DMS53 treated with DMSO at 0.1 percent for 48 hours (cell line): ENCODE measurements around the gene SLC7A11.

Experiments
- DNase-seq: peaks from one replicate; lab custom pipeline; 2025; ENCODE audit not compliant: unreplicated experiment; lab: John Stamatoyannopoulos, UW

Gene SLC7A11

DNA sequence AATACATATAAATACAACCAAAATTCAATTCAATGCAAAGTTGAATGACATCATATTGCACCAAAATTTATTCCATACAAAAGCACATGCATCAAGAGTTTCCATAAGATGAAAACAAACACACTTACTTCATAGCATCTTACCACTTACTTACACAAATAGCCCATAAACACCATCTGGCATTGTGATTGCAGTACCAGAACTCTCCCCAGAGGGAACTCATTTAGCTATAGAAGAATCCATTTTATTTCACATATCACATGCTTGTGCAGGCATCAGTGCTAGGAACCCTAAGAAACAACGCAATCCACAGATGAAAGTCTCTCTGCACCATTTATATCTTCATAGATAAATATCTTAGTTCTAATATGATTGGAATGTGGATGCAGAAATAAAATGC, 77.9 kb downstream of the SLC7A11 start:
- no peak for DNase-seq

GRCh38 chr4:138163171-138163570, 79.0 kb downstream of the SLC7A11 start:
- no peak for DNase-seq

GRCh38 chr4:138162259-138162658, 79.9 kb downstream of the SLC7A11 start:
- DNase-seq: no peak

- DNase-seq: no peak
Observed at GRCh38 chr4:138161351-138161750, 80.8 kb downstream of the SLC7A11 start.

GRCh38 chr4:138158746-138159297, 83.3 kb downstream of the SLC7A11 start:
- no peak for DNase-seq

DNA sequence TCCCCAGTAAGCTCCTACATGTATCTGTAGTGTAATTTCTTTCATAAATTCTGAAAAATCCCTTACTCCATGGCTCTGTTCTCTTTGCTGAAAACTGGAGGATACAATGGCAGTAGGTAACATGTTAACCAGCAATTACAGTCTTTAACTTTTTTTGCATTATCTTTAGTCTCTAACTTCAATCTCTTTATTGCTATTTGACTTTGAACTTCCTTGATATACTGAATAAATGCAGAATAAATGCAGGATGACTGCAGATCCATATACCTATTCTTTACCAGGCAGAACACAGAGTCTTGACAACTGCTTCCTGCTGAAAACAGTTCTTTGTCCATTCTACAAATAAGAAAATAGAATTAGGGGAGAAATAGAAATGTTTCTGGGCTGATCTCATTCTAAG, 101.3 kb downstream of the SLC7A11 start:
- no peak for DNase-seq

DNA sequence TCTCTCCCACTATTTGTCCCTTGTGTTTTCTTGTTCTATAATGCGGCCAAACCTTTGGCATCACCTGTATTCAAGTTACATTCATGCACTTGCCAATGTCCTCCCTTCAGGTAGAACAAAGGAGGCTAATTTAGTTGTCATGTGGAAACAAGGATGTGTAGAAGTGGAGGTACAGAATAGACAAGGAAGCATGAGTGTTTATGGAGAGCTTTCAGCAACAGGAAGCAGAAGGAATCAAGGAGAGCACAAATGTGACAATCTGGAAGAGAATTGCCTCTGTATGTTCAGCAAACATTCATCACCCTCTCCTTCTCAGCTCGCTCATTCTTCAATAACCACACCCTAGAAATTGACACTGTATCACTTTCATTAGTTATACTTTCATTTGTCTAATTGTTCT, 103.4 kb downstream of the SLC7A11 start:
- DNase-seq: peak; percentile 18

DNA sequence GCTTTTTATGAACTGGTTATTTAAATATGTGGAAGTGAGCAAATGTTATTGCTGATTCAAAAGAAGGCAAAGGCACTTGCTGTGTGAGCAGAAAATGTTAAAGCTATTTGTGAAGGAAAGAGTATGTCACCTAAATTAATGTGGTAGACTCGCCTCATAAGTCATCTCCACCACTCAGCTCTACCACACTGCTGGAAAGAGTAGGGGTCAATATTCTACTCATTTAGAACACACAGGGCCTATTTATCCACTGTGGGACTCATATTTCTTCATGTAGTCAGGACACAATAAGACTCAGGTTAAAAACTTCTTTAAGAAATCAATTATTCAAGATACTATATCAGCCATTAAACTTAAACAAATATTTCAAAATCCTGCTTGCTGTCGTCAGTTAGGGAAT, 106.5 kb downstream of the SLC7A11 start:
- DNase-seq: no peak

DNA sequence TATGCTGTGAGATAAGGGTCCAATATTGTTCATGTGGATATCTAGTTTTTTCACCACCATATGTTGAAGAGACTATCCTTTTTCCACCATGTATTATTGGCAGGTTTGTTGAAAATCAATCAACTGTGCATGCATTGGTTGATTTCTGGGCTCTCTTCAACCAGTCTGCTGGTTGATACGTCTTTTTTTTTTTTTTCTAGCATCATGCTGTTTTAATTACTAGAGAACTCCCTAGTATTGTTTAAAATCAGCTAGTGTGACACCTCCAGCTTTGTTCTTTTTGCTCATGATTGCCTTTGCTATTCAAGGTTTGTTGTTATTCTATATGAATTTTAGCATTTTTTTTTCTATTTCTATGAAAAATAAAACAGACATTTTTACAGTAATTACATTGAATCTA, 123.9 kb downstream of the SLC7A11 start:
- no peak for DNase-seq

DNA sequence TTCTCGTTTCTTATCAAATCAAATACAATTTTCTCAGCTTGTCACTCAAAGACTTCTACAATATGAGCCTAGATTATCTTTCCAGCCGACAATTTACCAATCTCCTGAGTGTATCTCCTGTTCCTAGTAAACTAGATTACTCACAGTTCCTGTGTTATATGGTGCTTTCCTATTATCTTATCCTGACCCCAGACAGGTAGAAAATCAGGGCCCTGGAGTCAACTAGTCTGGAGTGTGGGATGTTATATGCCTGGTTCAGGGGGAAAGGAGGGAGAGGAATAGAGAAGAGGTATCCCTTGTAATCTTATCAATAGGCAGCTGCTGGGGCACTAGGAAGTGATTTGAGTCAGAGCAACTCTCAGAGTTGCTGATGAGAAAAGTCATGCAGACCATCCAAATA, 127.1 kb downstream of the SLC7A11 start:
- DNase-seq: no peak

DNA sequence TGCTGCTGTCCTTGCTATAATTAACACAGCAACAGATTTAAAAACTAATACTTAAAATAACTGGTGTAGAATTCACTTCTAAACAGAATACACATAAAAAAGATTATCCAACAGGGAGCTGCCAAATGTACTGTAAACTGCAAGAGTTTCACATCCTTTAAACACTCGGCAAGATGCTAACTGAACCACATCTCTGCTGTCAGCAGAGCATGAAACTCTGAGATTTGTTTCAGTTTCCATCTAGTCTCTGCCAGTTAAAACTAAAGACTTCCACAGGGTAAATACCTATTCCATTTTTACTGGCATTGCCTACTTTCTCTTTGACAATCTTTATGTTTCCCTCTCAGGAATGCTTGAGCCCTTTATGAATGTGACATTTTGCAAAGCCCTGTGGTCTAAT, 127.7 kb downstream of the SLC7A11 start:
- no peak for DNase-seq
